Hepatocyte (in vitro differentiated cells): Measurements from ENCODE around the gene DUSP23. TPM values are rescaled to one million over a fixed set of nuclear protein-coding genes. Genes with fewer than 3 reads are reported as not detected.

Source experiments
- DNase-seq: peaks from one replicate; pipeline ENCODE4 v3.0.0-alpha.2; 2016; ENCODE audit warnings: low spot score
- H2AFZ ChIP-seq: fragments of 200-600 bp; sonication (generic); 2 replicates; pipeline ENCODE4 v1.6.0; 2016; ENCODE audit warnings: antibody characterized with exemption, mild to moderate bottlenecking
- H3K27ac ChIP-seq: fragments of 200-600 bp; sonication (generic); 2 replicates; pipeline ENCODE4 v1.5.1; 2016; ENCODE audit warnings: mild to moderate bottlenecking
- H3K27me3 ChIP-seq: fragments of 200-600 bp; sonication (generic); 2 replicates; pipeline ENCODE4 v1.6.1; 2016
- H3K36me3 ChIP-seq: fragments of 200-600 bp; sonication (generic); replicated peaks from 2 replicates; pipeline ENCODE4 v1.5.1; 2016; ENCODE audit warnings: low read depth; ENCODE audit not compliant: insufficient read depth
- H3K4me1 ChIP-seq: fragments of 200-600 bp; sonication (generic); 2 replicates; pipeline ENCODE4 v1.5.1; 2016; ENCODE audit warnings: mild to moderate bottlenecking, moderate library complexity; ENCODE audit not compliant: insufficient read depth
- H3K4me2 ChIP-seq: fragments of 200-600 bp; sonication (generic); 2 replicates; pipeline ENCODE4 v1.6.0; 2016
- H3K4me3 ChIP-seq: fragments of 200-600 bp; sonication (generic); 2 replicates; pipeline ENCODE4 v1.5.1; 2016; ENCODE audit warnings: mild to moderate bottlenecking
- H3K79me2 ChIP-seq: fragments of 200-600 bp; sonication (generic); 2 replicates; pipeline ENCODE4 v1.6.0; 2017; ENCODE audit warnings: mild to moderate bottlenecking
- H3K9me2 ChIP-seq: fragments of 200-600 bp; sonication (generic); replicated peaks from 2 replicates; pipeline ENCODE4 v1.6.0; 2017; ENCODE audit warnings: mild to moderate bottlenecking; ENCODE audit not compliant: insufficient read depth
- H3K9me3 ChIP-seq: fragments of 200-600 bp; sonication (generic); 2 replicates; pipeline ENCODE4 v1.5.1; 2016; ENCODE audit warnings: low read depth, mild to moderate bottlenecking
- H4K20me1 ChIP-seq: fragments of 200-600 bp; sonication (generic); 2 replicates; pipeline ENCODE4 v1.6.0; 2016; ENCODE audit warnings: mild to moderate bottlenecking; ENCODE audit not compliant: insufficient read depth, poor library complexity, severe bottlenecking
- EZH2 ChIP-seq: fragments of 200-600 bp; sonication (generic); IDR thresholded peaks from 2 replicates; pipeline ENCODE4 v1.6.1; 2016; ENCODE audit warnings: antibody characterized with exemption, mild to moderate bottlenecking, borderline replicate concordance
- EZH2phosphoT487 ChIP-seq: fragments of 200-600 bp; sonication (generic); IDR thresholded peaks from one replicate; pipeline ENCODE4 v1.6.1; 2018; ENCODE audit warnings: antibody characterized with exemption, mild to moderate bottlenecking, low read depth, moderate library complexity; ENCODE audit not compliant: unreplicated experiment, severe bottlenecking
- WGBS: methylation state at CpG from one replicate; pipeline ENCODE4 v1.1.6; 2016; ENCODE audit warnings: low lambda C conversion rate; ENCODE audit errors: missing lambda C conversion rate; 5-methylcytosine and 5-hydroxymethylcytosine counted together
- polyA plus RNA-seq: library from polyadenylated mRNA; unstranded; fragments of >200 nt; fragmentation: Nextera tagmentation; extraction: Ambion mirVana; gene quantifications from 2 replicates; pipeline ENCODE4 v1.2.1, GENCODE V29; 2016
- total RNA-seq: library from RNA; depleted of rRNA; stranded (reverse); fragments of >200 nt; gene quantifications from 2 replicates; pipeline ENCODE4 v1.2.3, GENCODE V29; 2014
- TF ChIP-seq, protein P1 (sequence below): fragments of 200-600 bp; sonication (generic); IDR thresholded peaks from 2 replicates; pipeline ENCODE4 v1.5.1; 2016; ENCODE audit warnings: antibody characterized with exemption, mild to moderate bottlenecking; ENCODE audit not compliant: poor library complexity

Gene DUSP23
- total and polyA plus RNA-seq, 2 experiments from 2014 or later = 17.2 to 44.6 TPM

DNA sequence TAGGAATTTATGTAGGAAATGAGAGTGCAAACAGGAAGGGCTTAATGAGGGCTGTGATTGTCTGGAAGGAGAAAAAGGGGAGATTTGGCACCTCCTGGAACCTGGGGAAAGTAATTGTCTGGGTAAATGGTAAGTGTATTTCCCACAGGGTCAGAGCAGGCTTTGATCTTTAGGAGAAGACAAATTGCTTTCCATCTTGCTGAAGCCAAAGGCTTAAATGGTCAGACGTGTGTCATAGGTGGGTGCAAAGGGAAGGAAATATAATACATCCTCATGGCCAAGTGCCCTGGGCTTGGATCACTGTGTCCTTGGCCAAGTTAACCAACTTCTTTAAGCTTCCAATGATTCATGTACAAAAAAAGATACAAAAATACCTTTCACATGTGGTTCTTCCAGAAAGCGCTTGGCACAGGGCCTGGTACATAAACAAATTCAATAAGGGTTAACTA is 1.3 kb upstream of the DUSP23 start:
- TF ChIP-seq EZH2phosphoT487 (no peak), EZH2 (no peak)
- TF ChIP-seq, protein P1, sequence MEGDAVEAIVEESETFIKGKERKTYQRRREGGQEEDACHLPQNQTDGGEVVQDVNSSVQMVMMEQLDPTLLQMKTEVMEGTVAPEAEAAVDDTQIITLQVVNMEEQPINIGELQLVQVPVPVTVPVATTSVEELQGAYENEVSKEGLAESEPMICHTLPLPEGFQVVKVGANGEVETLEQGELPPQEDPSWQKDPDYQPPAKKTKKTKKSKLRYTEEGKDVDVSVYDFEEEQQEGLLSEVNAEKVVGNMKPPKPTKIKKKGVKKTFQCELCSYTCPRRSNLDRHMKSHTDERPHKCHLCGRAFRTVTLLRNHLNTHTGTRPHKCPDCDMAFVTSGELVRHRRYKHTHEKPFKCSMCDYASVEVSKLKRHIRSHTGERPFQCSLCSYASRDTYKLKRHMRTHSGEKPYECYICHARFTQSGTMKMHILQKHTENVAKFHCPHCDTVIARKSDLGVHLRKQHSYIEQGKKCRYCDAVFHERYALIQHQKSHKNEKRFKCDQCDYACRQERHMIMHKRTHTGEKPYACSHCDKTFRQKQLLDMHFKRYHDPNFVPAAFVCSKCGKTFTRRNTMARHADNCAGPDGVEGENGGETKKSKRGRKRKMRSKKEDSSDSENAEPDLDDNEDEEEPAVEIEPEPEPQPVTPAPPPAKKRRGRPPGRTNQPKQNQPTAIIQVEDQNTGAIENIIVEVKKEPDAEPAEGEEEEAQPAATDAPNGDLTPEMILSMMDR = no peak
- H3K27me3 ChIP-seq = no peaks in the 10 kb centered on the region
- H3K4me1 ChIP-seq = no peaks in the 10 kb centered on the region
- H3K4me2 ChIP-seq = no peak overlapping the region
- no peak overlapping the region for H3K27ac ChIP-seq
- WGBS = 66% methylated on average over 2 of the region's 2 CpGs
- H3K9me3 ChIP-seq = no peaks in the 10 kb centered on the region
- no peak overlapping the region for H3K4me3 ChIP-seq
- no peaks in the 10 kb centered on the region for H3K36me3 ChIP-seq
- H3K79me2 ChIP-seq = no peaks in the 10 kb centered on the region
- no peaks in the 10 kb centered on the region for H3K9me2 ChIP-seq
- no peak overlapping the region for H2AFZ ChIP-seq
- H4K20me1 ChIP-seq = no peaks in the 10 kb centered on the region
- DNase-seq = no peak

DNA sequence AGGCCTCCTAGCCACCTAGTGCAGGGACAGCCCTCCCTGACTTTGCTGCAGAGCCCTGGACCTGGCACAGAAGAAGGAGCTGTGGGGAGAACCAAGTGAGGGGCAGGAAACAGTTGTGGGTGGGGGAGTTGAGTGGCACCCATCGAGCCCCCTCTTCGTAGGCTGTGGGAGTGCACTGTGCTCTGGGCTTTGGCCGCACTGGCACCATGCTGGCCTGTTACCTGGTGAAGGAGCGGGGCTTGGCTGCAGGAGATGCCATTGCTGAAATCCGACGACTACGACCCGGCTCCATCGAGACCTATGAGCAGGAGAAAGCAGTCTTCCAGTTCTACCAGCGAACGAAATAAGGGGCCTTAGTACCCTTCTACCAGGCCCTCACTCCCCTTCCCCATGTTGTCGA is 1.2 kb downstream of the DUSP23 start:
- TF ChIP-seq EZH2phosphoT487 (no peak), EZH2 (no peak)
- TF ChIP-seq, protein P1 = no peak
- H3K27me3 ChIP-seq = no peaks in the 10 kb centered on the region
- H3K36me3 ChIP-seq = no peaks in the 10 kb centered on the region
- H3K9me2 ChIP-seq = no peaks in the 10 kb centered on the region
- peak overlapping the region; percentile 80 for H3K4me2 ChIP-seq
- DNase-seq = no peak
- H2AFZ ChIP-seq = no peak overlapping the region
- H3K4me3 ChIP-seq = no peak overlapping the region
- H3K27ac ChIP-seq = no peak overlapping the region
- H4K20me1 ChIP-seq = no peaks in the 10 kb centered on the region
- 95% methylated on average over 12 of the region's 12 CpGs for WGBS
- H3K79me2 ChIP-seq = no peaks in the 10 kb centered on the region
- no peaks in the 10 kb centered on the region for H3K9me3 ChIP-seq
- H3K4me1 ChIP-seq = no peaks in the 10 kb centered on the region

DNA sequence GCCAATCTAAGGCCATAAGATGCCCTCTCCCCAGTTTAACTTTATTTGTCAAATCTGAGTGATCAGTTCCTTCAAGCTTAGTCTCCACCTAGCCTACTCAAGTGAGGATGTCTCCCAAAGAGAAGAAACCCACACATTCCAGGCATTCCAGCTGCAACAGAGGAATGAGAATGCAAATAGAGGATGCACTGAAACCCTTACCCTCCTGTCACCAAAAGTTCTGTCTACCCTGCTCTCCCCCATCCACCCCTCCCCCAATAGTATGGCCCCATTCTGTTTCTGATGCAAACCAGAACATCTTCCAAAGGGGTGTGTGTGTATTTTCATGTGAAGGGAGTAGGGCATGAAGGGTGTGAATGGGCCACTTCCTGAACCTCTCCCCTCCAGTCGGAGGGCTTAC is 3.0 kb downstream of the DUSP23 start:
- Histone ChIP-seq H4K20me1 (no peaks in the 10 kb centered on the region), H3K9me2 (no peaks in the 10 kb centered on the region), H3K27ac (no peak overlapping the region), H3K27me3 (no peaks in the 10 kb centered on the region), H3K4me1 (no peaks in the 10 kb centered on the region), H3K9me3 (no peaks in the 10 kb centered on the region), H3K4me3 (no peak overlapping the region), H2AFZ (no peak overlapping the region), H3K36me3 (no peaks in the 10 kb centered on the region), H3K4me2 (no peak overlapping the region), H3K79me2 (no peaks in the 10 kb centered on the region)
- no peak for DNase-seq
- TF ChIP-seq, protein P1 = no peak
- TF ChIP-seq EZH2 = no peak
- no peak for TF ChIP-seq EZH2phosphoT487
- 75% methylated on average over 1 of the region's 1 CpG for WGBS

DNA sequence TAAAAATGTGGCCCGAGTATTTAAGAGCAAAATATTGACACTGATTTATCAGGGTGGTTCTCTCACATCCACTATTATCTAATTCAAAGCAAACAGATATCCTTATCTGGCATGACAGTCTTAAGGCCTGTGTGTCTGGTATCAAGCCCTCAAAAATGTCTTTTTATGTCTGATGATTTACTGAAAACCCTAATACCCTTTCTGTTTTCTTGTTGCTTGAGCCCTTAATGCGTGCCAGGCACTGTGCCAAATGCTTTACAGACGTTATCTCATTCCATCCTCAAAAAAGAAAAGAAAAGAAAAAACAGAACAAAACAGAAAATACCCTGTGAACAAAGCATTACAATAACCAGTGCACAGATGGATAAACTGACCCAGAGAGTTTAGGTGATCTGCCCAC is 5.7 kb downstream of the DUSP23 start:
- no peak for DNase-seq
- H3K27ac ChIP-seq = no peak overlapping the region
- H3K36me3 ChIP-seq = no peaks in the 10 kb centered on the region
- no peaks in the 10 kb centered on the region for H3K27me3 ChIP-seq
- no peaks in the 10 kb centered on the region for H4K20me1 ChIP-seq
- no peaks in the 10 kb centered on the region for H3K79me2 ChIP-seq
- no peaks in the 10 kb centered on the region for H3K4me1 ChIP-seq
- TF ChIP-seq EZH2phosphoT487 = no peak
- no peak for TF ChIP-seq EZH2
- TF ChIP-seq, protein P1 = no peak
- H3K9me3 ChIP-seq = no peaks in the 10 kb centered on the region
- no peak overlapping the region for H3K4me2 ChIP-seq
- H3K9me2 ChIP-seq = no peaks in the 10 kb centered on the region
- 36% methylated on average over 3 of the region's 3 CpGs for WGBS
- H3K4me3 ChIP-seq = no peak overlapping the region
- no peak overlapping the region for H2AFZ ChIP-seq
